Measurements from ENCODE around the gene STX7.

STX7 gene

GRCh38 chr6:132506869-132507808, 5.8 kb downstream of the STX7 start:
- FAIRE-seq: no peak

- no peak for FAIRE-seq
Observed at GRCh38 chr6:132506461-132506860, 6.5 kb downstream of the STX7 start.

GRCh38 chr6:132505158-132505557, 7.8 kb downstream of the STX7 start:
- FAIRE-seq: no peak

GRCh38 chr6:132504757-132505156, 8.2 kb downstream of the STX7 start:
- no peak for FAIRE-seq

DNA sequence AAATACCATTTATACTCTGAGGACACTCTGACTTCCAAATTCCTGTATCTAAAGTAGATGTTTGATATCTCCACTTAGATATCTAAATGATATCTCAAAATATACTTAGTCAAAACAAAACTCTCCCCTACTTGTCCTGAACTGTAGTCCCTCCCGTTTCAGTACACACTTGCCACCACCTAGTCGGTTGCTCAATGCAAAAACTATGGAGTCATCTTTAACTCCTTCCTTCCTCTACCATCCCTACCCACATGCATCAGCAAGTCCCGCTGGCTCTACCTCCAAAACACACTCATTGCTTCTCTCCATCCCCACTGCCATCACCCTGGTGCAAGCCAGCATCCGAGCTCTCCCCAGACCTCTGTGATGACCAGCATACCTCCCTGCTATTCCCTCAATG, 13.2 kb downstream of the STX7 start:
- FAIRE-seq: no peak

DNA sequence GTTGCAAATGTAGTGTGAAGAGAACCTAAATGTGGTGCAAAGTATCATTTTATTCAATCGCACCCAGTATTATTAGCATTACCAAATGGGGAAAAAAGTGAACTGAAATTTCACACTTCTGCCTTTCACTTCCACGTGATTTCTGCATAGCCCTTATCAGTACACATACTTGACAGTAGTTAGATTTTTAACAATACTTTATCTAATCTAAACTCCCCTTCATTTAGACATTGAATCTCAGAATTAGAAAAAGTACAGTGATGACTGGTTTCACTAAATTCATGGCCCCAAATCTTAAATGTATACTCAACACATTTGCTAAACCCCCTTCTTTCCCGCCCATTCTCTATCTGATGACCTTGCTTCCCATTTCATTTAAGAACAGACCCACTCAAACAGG, 14.3 kb downstream of the STX7 start:
- FAIRE-seq: no peak

DNA sequence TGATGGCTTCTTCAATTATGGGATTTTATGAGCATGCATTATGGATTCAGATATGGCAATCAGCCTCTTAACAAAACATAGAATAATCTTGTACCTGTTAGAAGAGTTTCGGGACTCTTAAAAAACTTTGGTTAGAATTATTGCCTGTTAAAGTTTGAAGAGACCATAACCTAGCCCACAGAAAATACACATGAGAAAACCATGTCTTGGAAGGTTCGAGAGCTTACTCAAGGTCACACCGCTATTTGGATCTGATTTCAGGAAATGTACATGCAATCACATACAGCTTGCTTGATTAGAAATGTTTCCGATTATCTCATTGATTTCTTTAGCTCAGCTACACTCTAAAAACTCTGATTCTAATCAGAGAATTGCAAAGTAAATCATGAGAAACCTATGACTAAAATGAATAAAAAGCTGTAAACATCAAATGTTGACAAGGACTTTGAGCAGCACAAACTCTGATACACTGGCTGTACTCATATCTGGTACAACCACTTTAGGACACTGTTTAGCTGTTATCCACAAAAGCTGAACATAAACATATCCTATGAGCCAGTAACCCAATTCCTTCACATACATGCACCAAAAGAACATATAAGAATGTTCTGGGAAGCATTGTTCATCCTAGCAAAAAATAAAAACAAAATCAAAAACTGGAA, 16.3 kb downstream of the STX7 start:
- no peak for FAIRE-seq

- no peak for FAIRE-seq
Observed at GRCh38 chr6:132495604-132496079, 17.3 kb downstream of the STX7 start.

DNA sequence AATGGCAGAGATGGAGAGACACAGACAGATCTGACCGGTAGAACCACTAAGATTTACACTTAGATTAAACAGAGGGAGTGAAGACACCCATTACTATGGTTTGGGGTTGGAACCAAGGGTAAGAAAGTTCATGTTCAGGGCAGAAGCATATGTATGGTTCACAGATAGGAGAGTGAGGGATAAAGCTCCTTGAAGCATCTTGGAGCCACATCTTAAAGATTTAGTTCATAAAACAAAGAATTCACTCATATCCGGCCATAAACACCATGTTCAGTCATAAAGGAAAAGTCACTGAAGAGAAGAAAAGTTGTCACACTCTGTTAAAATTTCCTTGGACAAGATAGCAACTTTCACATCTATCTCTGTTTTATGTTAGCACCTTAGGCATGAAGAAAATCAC, 18.0 kb downstream of the STX7 start:
- no peak for FAIRE-seq

GRCh38 chr6:132491881-132492280, 21.0 kb downstream of the STX7 start:
- FAIRE-seq: no peak

- no peak for FAIRE-seq
Observed at GRCh38 chr6:132491303-132491702, 21.6 kb downstream of the STX7 start.

DNA sequence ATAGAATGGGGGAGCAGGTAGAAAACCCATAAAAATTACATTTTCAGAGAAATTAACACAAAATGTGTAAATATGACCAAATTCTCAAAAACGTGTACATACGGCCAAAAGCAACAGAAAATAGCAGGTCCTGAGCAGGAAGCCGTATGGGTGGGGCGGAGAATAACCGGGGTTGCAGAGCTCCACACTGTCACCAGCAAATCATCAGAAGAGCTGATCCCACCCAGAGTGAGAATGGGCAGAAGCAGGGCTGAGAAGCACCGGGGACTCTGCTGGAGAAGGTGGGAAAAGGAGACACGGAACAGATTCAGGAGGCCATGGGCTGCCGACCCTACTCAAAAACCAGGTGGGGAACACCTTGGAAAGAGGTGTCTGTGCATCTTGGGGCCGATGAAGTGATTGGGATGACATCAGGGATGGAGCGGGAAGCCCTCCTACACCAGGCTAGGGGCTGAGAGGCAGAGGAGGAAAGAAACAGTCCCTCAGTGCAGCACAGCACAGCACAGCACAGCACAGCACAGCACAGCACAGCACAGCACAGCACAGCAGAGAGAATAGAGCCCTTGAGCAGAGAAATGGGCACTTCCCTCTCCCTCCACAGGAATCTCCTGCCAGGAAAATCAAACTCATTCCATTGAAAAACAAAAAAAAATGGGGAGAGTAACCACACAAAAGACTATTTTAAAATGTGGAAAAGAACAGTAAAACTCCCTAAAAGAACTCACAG, 22.3 kb downstream of the STX7 start:
- FAIRE-seq: no peak

GRCh38 chr6:132490024-132490423, 22.9 kb downstream of the STX7 start:
- FAIRE-seq: no peak

- no peak for FAIRE-seq
Observed at GRCh38 chr6:132489376-132489775, 23.5 kb downstream of the STX7 start.

- FAIRE-seq: no peak
Observed at GRCh38 chr6:132487762-132488161, 25.2 kb downstream of the STX7 start.

- no peak for FAIRE-seq
Observed at GRCh38 chr6:132484680-132485018, 28.3 kb downstream of the STX7 start.

DNA sequence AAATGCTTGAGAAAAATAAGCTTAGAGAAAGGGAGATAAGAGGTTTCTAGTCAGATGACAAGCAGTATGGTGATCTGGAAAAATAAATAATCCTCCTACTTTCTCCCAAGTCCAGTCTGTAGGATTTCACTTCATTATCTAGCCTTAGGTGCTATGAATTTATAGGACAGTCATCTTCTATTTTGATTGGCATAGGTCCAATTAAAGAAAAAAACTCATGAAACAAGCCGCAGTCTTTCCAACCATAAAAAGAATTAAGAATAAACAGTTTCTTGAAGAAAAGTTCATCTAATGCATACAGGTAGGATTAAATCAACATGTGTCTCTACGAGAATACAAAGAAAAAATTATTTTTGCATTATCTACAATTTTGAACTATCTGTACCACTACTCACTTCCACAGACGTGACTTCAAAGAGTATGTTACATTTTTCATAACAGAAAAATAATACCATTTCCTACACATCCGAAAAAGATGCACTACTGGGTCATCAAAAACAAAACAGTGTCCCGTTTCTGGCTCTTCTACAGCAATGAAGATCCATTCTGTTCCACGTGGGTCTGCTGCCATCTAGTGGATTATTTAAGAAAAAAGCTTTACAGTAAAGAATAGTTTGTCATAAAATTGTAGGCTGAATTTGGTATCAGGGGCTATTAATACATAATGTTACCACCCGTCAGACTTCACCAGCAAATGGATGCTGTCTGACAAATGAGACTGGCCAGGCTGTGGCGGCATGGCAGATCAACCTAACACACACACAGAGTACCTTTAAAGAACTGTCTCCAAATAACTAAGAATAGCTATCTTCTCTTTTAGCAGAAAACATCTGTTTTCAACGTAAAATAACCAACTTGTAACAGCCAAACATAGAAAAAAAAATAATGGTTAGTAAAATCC, 28.9 kb downstream of the STX7 start:
- peak; percentile 87 for FAIRE-seq

- FAIRE-seq: no peak
Observed at GRCh38 chr6:132482581-132482980, 30.3 kb downstream of the STX7 start.

- FAIRE-seq: no peak
Observed at GRCh38 chr6:132481189-132481588, 31.7 kb downstream of the STX7 start.

DNA sequence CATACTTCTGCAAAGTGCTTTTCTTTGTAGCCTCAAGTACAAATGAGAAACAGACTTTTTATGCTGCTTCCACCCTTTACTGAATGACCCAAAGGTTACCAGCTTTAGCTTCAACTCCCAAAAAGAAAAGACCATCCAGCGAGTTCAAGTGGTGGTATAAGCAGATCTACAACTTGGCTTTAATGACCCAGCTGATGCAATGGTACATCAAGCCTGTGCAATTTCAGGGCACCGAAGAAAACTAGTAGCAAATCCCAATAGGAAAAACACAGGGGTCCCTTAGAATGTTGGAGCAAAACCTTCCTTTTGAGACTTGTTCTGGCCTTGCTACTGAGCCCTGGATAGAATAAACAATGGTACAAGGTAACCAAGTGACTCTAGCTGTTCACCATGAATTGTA, 33.8 kb downstream of the STX7 start:
- FAIRE-seq: no peak

- no peak for FAIRE-seq
Observed at GRCh38 chr6:132478674-132479073, 34.2 kb downstream of the STX7 start.

DNA sequence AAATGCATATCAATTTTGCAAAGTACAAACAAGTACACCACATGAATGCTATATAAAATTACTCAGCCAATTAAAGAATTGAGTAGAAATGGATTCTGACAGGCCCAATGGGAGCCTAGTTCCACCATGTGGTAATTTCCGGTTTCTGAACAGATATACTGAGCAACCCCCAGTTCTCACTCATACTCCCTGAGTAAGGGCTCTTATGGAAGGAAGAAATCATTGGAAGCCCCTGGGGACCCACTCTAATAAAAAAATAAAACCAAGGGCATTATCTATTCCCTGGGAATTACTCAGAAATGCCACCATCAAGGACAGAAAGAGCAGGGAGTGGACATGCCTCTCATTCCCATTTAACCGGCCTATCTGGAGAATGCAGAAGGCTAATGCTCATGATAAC, 34.6 kb downstream of the STX7 start:
- FAIRE-seq: no peak

DNA sequence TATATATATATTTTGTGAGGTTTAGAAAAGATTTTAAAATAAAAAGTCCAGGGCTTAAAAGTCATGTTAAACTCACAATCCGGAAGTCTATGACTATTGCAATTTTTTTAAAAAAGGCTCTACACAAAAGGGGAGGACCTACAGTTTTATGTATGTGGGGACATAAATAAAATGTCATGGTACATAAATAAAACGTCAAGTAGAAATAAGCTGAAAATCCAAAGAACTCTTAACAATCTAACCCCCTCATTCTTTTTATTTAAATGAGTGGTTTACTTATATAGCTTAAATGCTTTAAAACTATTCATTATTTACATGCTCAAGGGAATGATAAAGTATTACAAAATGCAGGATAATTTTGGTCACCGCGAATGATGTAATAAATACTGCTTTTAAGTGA, 36.2 kb downstream of the STX7 start:
- no peak for FAIRE-seq
